Brain microvascular endothelial cell (primary cell): Measurements from ENCODE around the gene RANBP1.

ENCODE experiments used
- DNase-seq: peaks from one replicate; pipeline ENCODE4 v3.0.0-alpha.2; 2020
- H3K27ac ChIP-seq: fragments of 250-450 bp; sonication (Bioruptor Pico); 2 replicates; pipeline ENCODE4 v1.5.1; 2020; ENCODE audit warnings: mild to moderate bottlenecking, moderate library complexity
- H3K27me3 ChIP-seq: fragments of 250-450 bp; sonication (Bioruptor Pico); replicated peaks from 2 replicates; pipeline ENCODE4 v1.5.1; 2020; ENCODE audit warnings: mild to moderate bottlenecking
- H3K36me3 ChIP-seq: fragments of 250-450 bp; sonication (Bioruptor Pico); replicated peaks from 2 replicates; pipeline ENCODE4 v1.5.1; 2020; ENCODE audit warnings: mild to moderate bottlenecking
- H3K4me3 ChIP-seq: 2 replicates; pipeline ENCODE4 v1.5.1; 2011; ENCODE audit warnings: low read depth, mild to moderate bottlenecking, control low read depth, low read length, moderate library complexity
- in situ Hi-C: cut with HindIII; loops from 2 replicates; pipeline ENCODE4 v1.10.0; 2017; ENCODE audit warnings: low sequenced_read_pairs, low pct_ligation_motif_present
- TF ChIP-seq, protein P1 (sequence below): IDR thresholded peaks from 2 replicates; pipeline ENCODE4 v1.5.1; 2011; ENCODE audit warnings: low read depth, mild to moderate bottlenecking, moderate library complexity, low read length, control low read depth, inconsistent platforms; ENCODE audit errors: missing control alignments

Gene RANBP1

DNA sequence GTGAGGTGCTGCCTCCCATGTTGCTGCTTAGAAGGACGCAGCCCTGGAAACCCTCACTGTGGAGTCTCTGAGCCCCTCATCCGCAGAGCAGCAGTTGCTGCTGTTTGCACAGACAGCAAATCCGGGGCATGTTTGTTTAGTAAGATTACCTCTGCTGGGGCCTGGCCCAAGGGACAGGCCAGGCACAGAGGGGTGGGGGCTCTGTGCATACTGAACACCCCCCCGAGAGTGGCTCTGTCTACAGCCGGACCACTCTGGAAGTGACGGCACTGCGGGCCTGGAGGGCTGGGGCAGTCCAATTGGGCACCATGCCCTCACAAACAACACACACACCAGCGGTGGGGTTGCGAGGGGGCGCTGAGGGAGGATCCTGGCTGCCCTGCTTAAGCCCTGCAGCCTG lies 57.9 kb downstream of the RANBP1 start:
- in situ Hi-C loops: no loop called here
- TF ChIP-seq, protein P1, sequence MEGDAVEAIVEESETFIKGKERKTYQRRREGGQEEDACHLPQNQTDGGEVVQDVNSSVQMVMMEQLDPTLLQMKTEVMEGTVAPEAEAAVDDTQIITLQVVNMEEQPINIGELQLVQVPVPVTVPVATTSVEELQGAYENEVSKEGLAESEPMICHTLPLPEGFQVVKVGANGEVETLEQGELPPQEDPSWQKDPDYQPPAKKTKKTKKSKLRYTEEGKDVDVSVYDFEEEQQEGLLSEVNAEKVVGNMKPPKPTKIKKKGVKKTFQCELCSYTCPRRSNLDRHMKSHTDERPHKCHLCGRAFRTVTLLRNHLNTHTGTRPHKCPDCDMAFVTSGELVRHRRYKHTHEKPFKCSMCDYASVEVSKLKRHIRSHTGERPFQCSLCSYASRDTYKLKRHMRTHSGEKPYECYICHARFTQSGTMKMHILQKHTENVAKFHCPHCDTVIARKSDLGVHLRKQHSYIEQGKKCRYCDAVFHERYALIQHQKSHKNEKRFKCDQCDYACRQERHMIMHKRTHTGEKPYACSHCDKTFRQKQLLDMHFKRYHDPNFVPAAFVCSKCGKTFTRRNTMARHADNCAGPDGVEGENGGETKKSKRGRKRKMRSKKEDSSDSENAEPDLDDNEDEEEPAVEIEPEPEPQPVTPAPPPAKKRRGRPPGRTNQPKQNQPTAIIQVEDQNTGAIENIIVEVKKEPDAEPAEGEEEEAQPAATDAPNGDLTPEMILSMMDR: no peak
- Histone ChIP-seq H3K27me3 (peaks cover 16% of the 10 kb centered on the region), H3K27ac (no peak overlapping the region), H3K4me3 (no peak overlapping the region), H3K36me3 (no peaks in the 10 kb centered on the region)
- no peak for DNase-seq

DNA sequence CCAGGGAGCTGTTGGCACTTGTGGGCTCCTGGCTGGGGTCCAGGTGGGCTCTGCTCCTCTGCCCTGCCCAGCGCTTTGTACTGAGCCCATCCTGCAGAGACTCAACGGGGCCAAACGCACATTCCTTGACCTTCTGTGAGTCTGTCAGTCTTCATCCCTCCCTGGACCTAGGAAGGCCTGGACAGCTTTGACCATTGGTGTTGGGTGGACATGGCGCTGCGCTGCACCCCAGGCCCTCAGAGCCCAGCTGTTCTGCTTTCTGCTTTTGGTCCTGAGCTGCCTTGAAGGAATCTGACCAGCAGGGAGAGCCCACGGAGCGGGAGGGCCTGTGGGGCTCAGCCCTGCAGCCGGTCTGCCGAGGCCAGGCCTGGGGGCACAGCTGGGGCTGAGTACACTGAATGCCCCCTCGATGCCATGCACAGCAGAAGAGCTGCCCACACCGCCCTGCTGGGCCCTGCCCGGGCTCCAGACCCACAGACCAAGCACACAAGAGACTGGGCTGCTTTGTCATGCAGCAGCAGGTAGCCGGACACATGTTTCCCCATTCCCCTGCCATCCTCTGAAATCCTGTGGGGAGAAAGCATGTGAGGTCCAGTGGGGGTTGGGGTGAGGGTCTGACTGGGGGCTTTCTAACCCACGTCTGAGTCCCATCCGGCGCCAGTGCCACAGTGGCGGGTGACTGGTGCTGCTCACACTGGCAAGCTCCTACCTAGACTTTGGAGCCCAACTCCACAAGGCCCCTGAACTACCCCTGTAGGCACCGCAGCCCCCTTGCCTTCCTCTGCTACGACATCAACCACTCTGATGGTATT lies 59.1 kb downstream of the RANBP1 start:
- H3K4me3 ChIP-seq: no peak overlapping the region
- DNase-seq: no peak
- no peak overlapping the region for H3K27ac ChIP-seq
- H3K27me3 ChIP-seq: peaks cover 16% of the 10 kb centered on the region
- in situ Hi-C loops: no loop called here
- no peaks in the 10 kb centered on the region for H3K36me3 ChIP-seq
- TF ChIP-seq, protein P1: peak; percentile 65

DNA sequence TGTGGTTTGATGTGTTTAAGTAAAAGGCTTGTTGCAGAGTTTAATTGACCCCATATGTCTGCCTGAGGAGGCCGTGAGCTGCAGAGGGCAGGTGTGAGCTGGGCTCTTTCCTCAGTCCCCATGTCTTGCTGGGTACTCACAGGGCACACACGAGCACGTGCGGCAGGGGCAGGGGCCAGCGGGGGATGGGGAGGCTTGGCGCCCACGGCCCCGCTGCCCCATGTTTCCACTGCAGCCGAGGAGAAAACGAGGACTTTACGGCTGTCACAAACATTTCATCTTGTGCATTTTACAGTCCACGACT lies 59.6 kb downstream of the RANBP1 start:
- H3K4me3 ChIP-seq: no peak overlapping the region
- TF ChIP-seq, protein P1: no peak
- in situ Hi-C loops: no loop called here
- no peak overlapping the region for H3K27ac ChIP-seq
- no peaks in the 10 kb centered on the region for H3K36me3 ChIP-seq
- peaks cover 16% of the 10 kb centered on the region for H3K27me3 ChIP-seq
- DNase-seq: no peak

DNA sequence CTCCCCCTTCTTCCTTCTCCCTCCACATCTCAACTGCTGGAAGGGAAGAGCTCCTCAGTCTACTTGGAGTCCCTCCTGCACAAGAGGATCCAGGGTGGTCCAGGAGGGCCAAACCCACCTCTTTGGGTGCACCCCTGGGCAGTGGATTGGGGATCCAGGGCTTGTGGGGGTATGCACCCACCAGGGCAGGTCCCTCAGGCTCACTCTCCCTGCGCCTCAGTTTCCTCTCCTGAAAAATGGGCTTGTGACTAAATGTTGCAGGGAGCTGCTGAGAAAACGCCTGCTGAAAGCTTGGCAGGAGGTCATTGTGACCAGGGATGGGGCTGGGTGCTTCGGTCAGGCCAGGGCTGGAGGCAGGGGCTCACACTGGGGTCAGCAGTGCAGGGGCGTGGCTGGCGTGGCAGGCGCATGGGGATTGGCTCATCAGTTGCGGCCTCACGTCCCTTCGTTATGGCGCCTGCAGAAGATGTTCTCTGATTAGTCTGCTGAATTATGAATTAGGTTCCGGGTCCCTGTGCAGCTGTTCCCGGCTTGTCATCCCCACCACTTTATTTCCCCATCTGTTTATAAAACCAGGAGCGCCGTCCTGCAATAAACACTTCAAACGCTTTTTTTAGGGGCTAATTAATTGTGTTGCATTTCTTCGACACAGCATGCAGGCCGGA lies 60.6 kb downstream of the RANBP1 start:
- Histone ChIP-seq H3K36me3 (no peaks in the 10 kb centered on the region), H3K27ac (no peak overlapping the region), H3K4me3 (no peak overlapping the region), H3K27me3 (peaks cover 16% of the 10 kb centered on the region)
- no peak for DNase-seq
- in situ Hi-C loops: no loop called here
- TF ChIP-seq, protein P1: no peak
